ENCODE results near the gene HIF3A. TPM values are rescaled to one million over a fixed set of nuclear protein-coding genes. Genes with fewer than 3 reads are reported as not detected.

The HIF3A gene
- total RNA-seq, 1 experiment from 2014 or later: not detected

- in situ Hi-C loops (cut with HindIII; ENCODE audit: low pct_unique_long_range_greater_than_20kb, low sequenced_read_pairs) (no loop called here), intact Hi-C loops (cut with micrococcal nuclease; ENCODE audit: unreplicated experiment) (no loop called here)
- H3K4me3 ChIP-seq (ENCODE audit: low read depth in 2 of 2, low read length in 2 of 2): no peak overlapping the region
- ChIA-PET CTCF (no interaction called here), POLR2A (no interaction called here)
- TF ChIP-seq SIN3A (IDR thresholded peaks at IDR 0.05; ENCODE audit: borderline replicate concordance, insufficient read depth, low read depth, low read length) (no peak), POLR2AphosphoS5 (IDR thresholded peaks at IDR 0.05; ENCODE audit: low read depth, low read length) (no peak), TCF7L2 (IDR thresholded peaks at IDR 0.05; ENCODE audit: low read depth, low read length) (no peak)
- TF ChIP-seq, protein P1, sequence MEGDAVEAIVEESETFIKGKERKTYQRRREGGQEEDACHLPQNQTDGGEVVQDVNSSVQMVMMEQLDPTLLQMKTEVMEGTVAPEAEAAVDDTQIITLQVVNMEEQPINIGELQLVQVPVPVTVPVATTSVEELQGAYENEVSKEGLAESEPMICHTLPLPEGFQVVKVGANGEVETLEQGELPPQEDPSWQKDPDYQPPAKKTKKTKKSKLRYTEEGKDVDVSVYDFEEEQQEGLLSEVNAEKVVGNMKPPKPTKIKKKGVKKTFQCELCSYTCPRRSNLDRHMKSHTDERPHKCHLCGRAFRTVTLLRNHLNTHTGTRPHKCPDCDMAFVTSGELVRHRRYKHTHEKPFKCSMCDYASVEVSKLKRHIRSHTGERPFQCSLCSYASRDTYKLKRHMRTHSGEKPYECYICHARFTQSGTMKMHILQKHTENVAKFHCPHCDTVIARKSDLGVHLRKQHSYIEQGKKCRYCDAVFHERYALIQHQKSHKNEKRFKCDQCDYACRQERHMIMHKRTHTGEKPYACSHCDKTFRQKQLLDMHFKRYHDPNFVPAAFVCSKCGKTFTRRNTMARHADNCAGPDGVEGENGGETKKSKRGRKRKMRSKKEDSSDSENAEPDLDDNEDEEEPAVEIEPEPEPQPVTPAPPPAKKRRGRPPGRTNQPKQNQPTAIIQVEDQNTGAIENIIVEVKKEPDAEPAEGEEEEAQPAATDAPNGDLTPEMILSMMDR (IDR thresholded peaks at IDR 0.05): no peak
- TF ChIP-seq, protein P2, sequence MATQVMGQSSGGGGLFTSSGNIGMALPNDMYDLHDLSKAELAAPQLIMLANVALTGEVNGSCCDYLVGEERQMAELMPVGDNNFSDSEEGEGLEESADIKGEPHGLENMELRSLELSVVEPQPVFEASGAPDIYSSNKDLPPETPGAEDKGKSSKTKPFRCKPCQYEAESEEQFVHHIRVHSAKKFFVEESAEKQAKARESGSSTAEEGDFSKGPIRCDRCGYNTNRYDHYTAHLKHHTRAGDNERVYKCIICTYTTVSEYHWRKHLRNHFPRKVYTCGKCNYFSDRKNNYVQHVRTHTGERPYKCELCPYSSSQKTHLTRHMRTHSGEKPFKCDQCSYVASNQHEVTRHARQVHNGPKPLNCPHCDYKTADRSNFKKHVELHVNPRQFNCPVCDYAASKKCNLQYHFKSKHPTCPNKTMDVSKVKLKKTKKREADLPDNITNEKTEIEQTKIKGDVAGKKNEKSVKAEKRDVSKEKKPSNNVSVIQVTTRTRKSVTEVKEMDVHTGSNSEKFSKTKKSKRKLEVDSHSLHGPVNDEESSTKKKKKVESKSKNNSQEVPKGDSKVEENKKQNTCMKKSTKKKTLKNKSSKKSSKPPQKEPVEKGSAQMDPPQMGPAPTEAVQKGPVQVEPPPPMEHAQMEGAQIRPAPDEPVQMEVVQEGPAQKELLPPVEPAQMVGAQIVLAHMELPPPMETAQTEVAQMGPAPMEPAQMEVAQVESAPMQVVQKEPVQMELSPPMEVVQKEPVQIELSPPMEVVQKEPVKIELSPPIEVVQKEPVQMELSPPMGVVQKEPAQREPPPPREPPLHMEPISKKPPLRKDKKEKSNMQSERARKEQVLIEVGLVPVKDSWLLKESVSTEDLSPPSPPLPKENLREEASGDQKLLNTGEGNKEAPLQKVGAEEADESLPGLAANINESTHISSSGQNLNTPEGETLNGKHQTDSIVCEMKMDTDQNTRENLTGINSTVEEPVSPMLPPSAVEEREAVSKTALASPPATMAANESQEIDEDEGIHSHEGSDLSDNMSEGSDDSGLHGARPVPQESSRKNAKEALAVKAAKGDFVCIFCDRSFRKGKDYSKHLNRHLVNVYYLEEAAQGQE (IDR thresholded peaks at IDR 0.05; ENCODE audit: insufficient read depth in 1 of 2, low read depth in 2 of 2, low read length in 1 of 2): no peak
- H3K9me3 ChIP-seq (ENCODE audit: control insufficient read depth, insufficient read depth, low read depth, low read length): no peaks in the 10 kb centered on the region
- DNase-seq (ENCODE audit: low read depth, low spot score) (no peak), ATAC-seq (no peak)
- no TSS peak for BruUV-seq (replicated peaks)
- no peak overlapping the region for H3K27ac ChIP-seq (ENCODE audit: low read length)
- H3K27me3 ChIP-seq (ENCODE audit: control insufficient read depth, insufficient read depth, low read length): no peaks in the 10 kb centered on the region
- H3K4me1 ChIP-seq (ENCODE audit: control insufficient read depth, insufficient read depth, low read length): no peaks in the 10 kb centered on the region
- no peaks in the 10 kb centered on the region for H3K36me3 ChIP-seq (ENCODE audit: control insufficient read depth, insufficient read depth, low read length)
These were observed 45.1 kb downstream of the HIF3A start for GRCh38 chr19:46341937-46342336.

- ChIA-PET POLR2A (no interaction called here), CTCF (no interaction called here)
- Histone ChIP-seq H3K9me3 (ENCODE audit: control insufficient read depth, insufficient read depth, low read depth, low read length) (no peaks in the 10 kb centered on the region), H3K36me3 (ENCODE audit: control insufficient read depth, insufficient read depth, low read length) (no peaks in the 10 kb centered on the region), H3K4me3 (ENCODE audit: low read depth in 2 of 2, low read length in 2 of 2) (no peak overlapping the region), H3K27ac (ENCODE audit: low read length) (no peak overlapping the region), H3K27me3 (ENCODE audit: control insufficient read depth, insufficient read depth, low read length) (no peaks in the 10 kb centered on the region), H3K4me1 (ENCODE audit: control insufficient read depth, insufficient read depth, low read length) (peaks cover 3% of the 10 kb centered on the region; the same call in 1 of the 2 replicates)
- BruUV-seq (replicated peaks): no TSS peak
- intact Hi-C loops (cut with micrococcal nuclease; ENCODE audit: unreplicated experiment) (no loop called here), in situ Hi-C loops (cut with HindIII; ENCODE audit: low pct_unique_long_range_greater_than_20kb, low sequenced_read_pairs) (no loop called here)
- no peak for DNase-seq (ENCODE audit: low read depth, low spot score)
- no peak for TF ChIP-seq POLR2AphosphoS5 (IDR thresholded peaks at IDR 0.05; ENCODE audit: low read depth, low read length)
- no peak for TF ChIP-seq SIN3A (IDR thresholded peaks at IDR 0.05; ENCODE audit: borderline replicate concordance, insufficient read depth, low read depth, low read length)
- TF ChIP-seq, protein P2 (IDR thresholded peaks at IDR 0.05; ENCODE audit: insufficient read depth in 1 of 2, low read depth in 2 of 2, low read length in 1 of 2): no peak
- TF ChIP-seq TCF7L2 (IDR thresholded peaks at IDR 0.05; ENCODE audit: low read depth, low read length): no peak
- TF ChIP-seq, protein P1 (IDR thresholded peaks at IDR 0.05): no peak
- no peak for ATAC-seq
These were observed 47.5 kb downstream of the HIF3A start for GRCh38 chr19:46344363-46344762.
